HFFc6 (cell line): ENCODE data around the gene ZBTB42. TPM values are rescaled to one million over a fixed set of nuclear protein-coding genes. Genes with fewer than 3 reads are reported as not detected.

Experiments
- DNase-seq: peaks from one replicate; pipeline ENCODE4 v3.0.0-alpha.2; 2018
- H3K27ac Mint-ChIP-seq: 2 replicates; pipeline ENCODE4 v1.8.0; 2020; ENCODE audit warnings: mild to moderate bottlenecking, mixed read lengths
- H3K27me3 Mint-ChIP-seq: 2 replicates; pipeline ENCODE4 v1.8.0; 2021; ENCODE audit warnings: mild to moderate bottlenecking, moderate library complexity, mixed read lengths; ENCODE audit not compliant: insufficient read depth
- H3K36me3 Mint-ChIP-seq: 2 replicates; pipeline ENCODE4 v1.8.0; 2021; ENCODE audit warnings: low read depth, mixed read lengths
- H3K4me1 Mint-ChIP-seq: 2 replicates; pipeline ENCODE4 v1.8.0; 2020; ENCODE audit warnings: low read depth, mixed read lengths
- H3K4me3 Mint-ChIP-seq: 2 replicates; pipeline ENCODE4 v1.8.0; 2020; ENCODE audit warnings: mild to moderate bottlenecking, moderate library complexity, mixed read lengths
- H3K9me3 Mint-ChIP-seq: 2 replicates; pipeline ENCODE4 v1.8.0; 2020; ENCODE audit warnings: mild to moderate bottlenecking, mixed read lengths
- CTCF ChIP-seq: fragments of 200-600 bp; sonication (generic); IDR thresholded peaks from 2 replicates; pipeline ENCODE4 v1.5.0; 2021; ENCODE audit warnings: antibody characterized with exemption, mild to moderate bottlenecking
- total RNA-seq, 6 experiments: library from RNA; stranded (reverse); fragmentation: NEBNext Ultra II Directional; extraction: Animal tissue kit (Norgen Biotek cat#: 25700); gene quantifications; 2 replicates in 1 of 6; 3 replicates in 5 of 6; pipeline ENCODE4 v1.2.3, GENCODE V29; 2021

The ZBTB42 gene
- total RNA-seq, 6 experiments from 2014 or later = 1.3 to 1.8 (median 1.5) TPM

GRCh38 chr14:104757681-104758392, 43.1 kb upstream of the ZBTB42 start:
- peaks cover 19% of the 10 kb centered on the region for H3K4me1 Mint-ChIP-seq
- H3K9me3 Mint-ChIP-seq = no peaks in the 10 kb centered on the region
- no peak for DNase-seq
- TF ChIP-seq CTCF = no peak
- peaks cover 11% of the 10 kb centered on the region for H3K36me3 Mint-ChIP-seq
- no peaks in the 10 kb centered on the region for H3K27me3 Mint-ChIP-seq
- H3K27ac Mint-ChIP-seq = no peak overlapping the region
- H3K4me3 Mint-ChIP-seq = no peak overlapping the region

GRCh38 chr14:104758981-104759969, 41.6 kb upstream of the ZBTB42 start:
- Mint-ChIP-seq H3K4me3 (no peak overlapping the region), H3K4me1 (peaks cover 11% of the 10 kb centered on the region), H3K9me3 (no peaks in the 10 kb centered on the region), H3K27me3 (no peaks in the 10 kb centered on the region), H3K27ac (no peak overlapping the region), H3K36me3 (peaks cover 11% of the 10 kb centered on the region)
- DNase-seq = no peak
- TF ChIP-seq CTCF = no peak

DNA sequence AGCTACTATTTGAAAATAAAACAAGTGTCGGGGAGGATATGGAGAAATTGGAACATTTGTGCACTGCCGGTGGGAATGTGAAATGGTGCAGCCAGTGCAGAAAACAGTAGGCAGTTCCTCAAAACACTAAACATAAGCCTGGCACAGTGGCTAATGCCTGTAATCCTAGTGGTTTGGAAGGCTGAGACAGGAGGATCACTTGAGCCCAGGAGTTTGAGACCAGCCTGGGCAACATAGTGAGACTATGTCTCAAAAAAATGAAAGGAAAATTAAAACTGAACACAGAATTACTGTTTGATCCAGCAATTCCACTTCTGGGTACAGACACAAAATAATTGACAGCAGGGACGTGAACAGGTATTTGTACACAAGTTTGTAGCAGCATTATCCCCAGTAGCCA, 35.4 kb upstream of the ZBTB42 start:
- TF ChIP-seq CTCF = no peak
- peaks cover 17% of the 10 kb centered on the region for H3K36me3 Mint-ChIP-seq

DNA sequence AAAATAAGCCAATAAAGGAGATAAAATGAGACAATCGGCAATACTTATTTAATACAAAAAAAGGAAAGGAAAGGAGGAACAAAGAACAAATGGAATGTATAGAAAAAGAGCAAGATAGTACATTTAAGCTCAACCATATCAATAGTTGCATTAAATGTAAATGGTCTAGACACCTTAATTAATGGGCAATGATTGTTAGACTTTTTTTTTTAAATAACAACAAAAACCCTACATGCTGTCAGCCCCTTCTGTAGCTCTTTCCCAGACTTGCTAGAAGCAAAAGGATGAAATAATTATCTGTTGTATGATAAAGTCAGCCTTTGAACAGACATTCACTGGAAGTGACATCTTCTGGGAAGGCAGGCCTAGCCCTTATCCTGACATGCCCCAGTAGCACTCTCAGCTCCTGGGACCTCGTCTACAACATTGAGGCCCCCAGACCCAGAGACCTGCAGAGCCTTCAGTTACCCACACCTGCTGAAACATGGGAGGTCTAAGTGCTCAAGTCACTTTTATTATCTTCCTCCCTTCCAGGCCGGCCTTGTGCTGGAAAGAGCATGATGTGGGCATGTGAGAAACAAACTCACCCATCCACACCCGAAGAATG, 34.5 kb upstream of the ZBTB42 start:
- H3K4me1 Mint-ChIP-seq = peaks cover 8% of the 10 kb centered on the region; the same call in 1 of the 2 replicates
- no peak for TF ChIP-seq CTCF
- H3K27me3 Mint-ChIP-seq = no peaks in the 10 kb centered on the region; the same call in 1 of the 2 replicates
- DNase-seq = no peak
- H3K9me3 Mint-ChIP-seq = no peaks in the 10 kb centered on the region
- H3K4me3 Mint-ChIP-seq = no peak overlapping the region
- no peak overlapping the region for H3K27ac Mint-ChIP-seq
- peaks cover 22% of the 10 kb centered on the region for H3K36me3 Mint-ChIP-seq

More for the DNA sequence above, 35.4 kb upstream of the ZBTB42 start:
- peaks cover 8% of the 10 kb centered on the region; the same call in 1 of the 2 replicates for H3K4me1 Mint-ChIP-seq
- H3K27ac Mint-ChIP-seq = no peak overlapping the region
- DNase-seq = no peak
- no peaks in the 10 kb centered on the region for H3K9me3 Mint-ChIP-seq
- no peak overlapping the region for H3K4me3 Mint-ChIP-seq
- no peaks in the 10 kb centered on the region; the same call in 1 of the 2 replicates for H3K27me3 Mint-ChIP-seq

GRCh38 chr14:104766863-104767633, 33.9 kb upstream of the ZBTB42 start:
- peaks cover 8% of the 10 kb centered on the region; the same call in 1 of the 2 replicates for H3K4me1 Mint-ChIP-seq
- H3K27me3 Mint-ChIP-seq = no peaks in the 10 kb centered on the region; the same call in 1 of the 2 replicates
- DNase-seq = no peak
- H3K4me3 Mint-ChIP-seq = no peak overlapping the region
- H3K9me3 Mint-ChIP-seq = no peaks in the 10 kb centered on the region
- H3K36me3 Mint-ChIP-seq = peaks cover 20% of the 10 kb centered on the region
- no peak overlapping the region for H3K27ac Mint-ChIP-seq
- no peak for TF ChIP-seq CTCF
